ENCODE results near the gene CHRND.

Gene CHRND

DNA sequence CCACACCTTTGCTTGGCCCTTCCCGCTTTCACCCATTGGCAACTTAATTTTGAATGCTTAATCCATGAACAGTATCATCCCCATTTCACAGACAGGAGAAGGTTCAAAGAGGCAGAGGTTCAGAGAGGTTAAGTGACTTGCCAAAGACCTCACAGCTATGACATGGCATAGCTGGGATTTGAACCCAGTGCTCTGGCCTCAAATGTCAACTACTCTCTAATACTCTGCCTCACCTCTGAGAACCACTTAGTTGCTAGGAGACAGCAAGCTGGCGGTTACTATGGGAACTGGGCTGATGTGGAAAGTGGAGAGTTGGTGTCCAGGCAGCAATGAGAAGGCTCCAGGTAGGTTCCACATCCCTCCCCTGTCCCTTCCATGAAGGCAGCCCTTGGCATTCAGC, 21.5 kb upstream of the CHRND start:
- no peak for DNase-seq

DNA sequence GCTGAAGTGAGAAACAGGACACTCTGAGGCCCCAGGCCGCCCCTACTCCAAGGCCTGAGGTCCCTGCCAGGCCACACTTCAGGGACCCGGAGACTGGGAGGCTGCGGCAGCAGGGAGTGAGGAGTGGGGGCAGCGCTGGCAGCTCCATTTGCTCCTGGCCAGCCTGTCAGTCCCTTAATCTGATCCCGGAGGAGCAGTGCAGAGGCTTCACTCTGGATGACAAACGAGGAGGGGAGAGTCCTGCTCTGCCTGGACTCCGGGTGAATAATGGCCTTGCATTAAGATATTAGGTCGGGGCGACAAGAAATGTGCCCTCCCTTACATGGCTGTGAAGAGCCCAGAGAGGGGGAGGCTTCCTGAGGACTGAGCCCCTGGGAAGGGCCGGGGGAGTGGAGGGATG, 20.1 kb upstream of the CHRND start:
- no peak for DNase-seq

DNA sequence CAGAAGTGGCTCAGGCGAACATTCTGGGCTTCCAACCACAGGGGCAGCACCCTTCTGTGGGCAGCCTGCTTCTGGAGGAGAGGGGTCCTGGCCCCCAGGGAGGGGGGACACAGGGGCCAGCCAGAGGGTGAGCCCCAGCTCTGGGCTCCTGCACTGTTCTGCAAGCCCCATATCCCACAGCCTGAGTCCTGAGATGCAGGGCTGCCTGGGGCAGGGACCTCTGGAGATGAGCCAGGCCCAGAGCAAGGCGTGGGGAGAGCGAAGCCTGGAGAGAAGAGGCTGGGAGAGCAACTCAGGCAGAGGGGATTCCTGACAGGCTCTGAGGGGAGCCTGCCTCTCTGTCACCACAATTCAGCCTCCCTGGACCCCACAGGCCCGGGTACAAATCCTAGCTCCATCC, 19.3 kb upstream of the CHRND start:
- no peak for DNase-seq

DNA sequence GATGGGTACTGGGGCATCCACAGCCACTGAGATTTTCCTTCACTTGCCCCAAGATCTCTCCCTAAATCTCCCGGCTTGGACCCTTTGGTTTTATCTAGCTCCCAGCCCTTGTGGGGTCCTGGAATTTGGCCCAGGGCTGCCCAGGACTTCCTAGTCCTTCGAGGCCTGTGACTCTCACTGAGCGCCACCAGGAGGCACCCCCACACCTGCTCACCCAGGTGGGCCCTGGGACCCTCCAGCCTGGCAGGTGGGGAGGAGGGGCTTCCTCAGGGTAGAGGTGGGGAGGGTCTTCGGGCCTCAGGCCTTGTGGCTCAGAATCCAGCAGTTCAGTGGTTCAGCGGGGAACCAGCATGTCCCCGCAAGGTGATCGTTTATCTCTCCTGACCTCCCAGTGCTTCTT, 17.7 kb upstream of the CHRND start:
- no peak for DNase-seq

DNA sequence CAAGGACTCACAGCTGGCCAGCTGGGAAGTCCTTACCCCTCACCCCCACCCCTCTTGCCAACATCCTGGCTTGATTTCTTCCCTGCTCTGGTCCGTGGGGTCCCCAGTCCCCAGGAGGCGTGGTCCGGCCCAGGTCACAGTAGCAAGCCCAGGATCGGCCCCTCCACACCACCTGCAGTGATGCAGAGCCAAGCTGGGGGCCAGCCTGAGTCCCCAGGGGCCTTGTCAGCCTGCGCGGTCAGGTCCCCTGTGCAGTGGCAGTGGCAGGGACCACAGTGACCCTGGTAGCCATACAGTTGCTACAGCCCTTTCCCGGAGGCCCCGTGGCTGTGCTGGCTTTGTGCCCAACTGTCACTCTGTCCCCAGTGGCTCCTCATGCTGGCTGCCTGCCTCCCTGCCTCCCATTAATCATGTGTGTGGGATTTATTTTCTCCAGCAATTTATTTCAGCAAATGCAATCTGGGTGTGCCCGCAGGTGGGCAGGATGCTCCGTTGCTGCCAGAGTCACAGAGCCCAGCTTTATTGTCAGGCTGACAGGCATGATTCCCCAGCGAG, 14.5 kb upstream of the CHRND start:
- DNase-seq = no peak

DNA sequence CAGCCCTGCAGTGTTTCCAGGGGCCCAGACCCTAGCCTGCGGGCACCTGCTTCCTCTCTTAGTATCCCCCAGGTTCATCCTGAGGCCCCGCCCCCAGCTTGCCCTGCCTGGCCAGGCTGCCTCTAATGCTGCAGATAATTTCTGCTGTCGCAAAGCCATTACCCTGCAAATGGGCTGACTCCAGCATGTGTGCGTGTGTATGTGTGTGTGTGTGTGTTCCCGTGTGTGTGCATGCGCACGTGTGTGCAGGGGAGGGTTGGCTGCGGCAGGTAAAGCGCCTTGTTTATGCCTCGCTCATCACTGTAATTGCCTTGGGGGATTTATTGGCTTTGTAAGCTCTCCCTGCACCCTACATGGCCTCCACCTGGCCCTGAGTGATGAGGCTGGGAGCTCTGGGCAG, 13.4 kb upstream of the CHRND start:
- DNase-seq = no peak

DNA sequence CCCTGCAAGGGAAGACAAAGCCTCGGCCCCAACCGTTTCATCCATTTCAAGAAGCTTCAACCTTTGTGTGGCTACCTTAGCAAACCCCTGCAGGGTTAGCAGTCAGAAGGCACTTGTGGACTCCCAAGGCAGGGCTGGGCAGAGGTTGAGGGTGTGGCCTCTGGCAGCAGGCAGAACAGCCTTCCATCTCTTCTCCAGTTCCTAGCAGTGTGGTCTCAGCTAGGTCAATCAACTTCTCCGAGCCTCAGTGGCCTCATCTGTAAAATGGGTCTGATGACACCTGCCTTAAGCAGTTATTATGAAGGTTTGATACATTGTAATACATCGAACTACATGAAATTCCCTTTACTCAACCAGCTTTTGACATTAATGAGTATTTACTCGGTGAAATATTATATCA, 12.6 kb upstream of the CHRND start:
- no peak for DNase-seq

DNA sequence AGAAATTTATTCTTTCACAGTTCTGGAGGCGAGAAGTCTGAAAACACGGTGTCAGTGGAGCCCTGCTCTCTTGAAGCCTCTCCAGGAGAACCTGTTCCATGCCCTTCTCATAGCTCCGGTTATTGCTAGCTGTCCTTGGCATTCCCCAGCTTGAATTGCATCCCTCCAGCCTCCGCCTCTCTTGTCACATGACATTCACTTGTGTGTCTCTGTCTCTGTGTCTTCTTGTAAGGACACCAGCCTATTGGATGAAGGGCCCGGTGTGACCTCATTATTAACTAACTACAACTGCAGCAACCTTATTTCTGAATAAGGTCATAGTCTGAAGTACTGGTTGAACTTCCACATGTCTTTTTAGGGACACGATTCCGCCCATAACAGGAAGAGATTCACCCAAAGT, 10.3 kb upstream of the CHRND start:
- no peak for DNase-seq

DNA sequence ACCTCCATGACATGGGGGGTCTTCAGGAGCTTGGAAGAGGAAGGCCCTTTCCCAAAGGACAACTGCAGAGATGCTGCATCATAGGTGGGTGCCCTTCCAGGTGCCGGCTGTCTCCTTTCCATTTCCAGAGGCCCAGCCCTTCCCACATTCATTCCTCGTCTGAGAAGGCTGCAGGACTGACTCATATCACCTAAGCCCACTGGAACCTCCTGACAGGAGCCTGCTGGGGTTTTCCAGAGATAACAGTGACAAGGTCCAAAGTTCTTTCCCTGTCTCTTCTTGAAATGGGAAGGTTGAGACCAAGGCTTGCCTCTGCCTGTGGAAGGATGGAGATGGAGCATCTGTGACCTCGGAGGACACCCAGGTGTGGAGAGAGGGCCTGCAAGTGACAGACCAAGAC, 9.4 kb upstream of the CHRND start:
- DNase-seq = no peak

DNA sequence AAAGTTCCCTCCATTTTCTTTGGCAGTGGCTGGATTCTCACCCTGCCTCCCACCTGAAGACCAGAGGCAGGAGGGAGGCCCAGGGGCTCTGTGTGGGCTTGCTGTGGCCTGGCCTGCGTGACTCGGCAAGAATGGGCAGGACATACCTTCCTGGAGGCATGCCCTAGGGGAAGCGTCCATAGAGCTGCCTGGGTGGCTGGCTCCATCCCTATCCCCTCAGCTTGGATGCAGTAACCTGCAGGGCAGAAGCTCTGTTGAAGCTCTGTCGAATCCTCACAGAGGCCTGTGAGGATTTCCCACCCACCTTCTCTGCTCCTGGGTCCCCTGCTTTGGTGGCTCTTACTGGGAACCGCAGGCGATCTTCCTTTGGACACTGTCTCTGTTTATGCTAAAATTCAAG, 7.1 kb upstream of the CHRND start:
- no peak for DNase-seq

DNA sequence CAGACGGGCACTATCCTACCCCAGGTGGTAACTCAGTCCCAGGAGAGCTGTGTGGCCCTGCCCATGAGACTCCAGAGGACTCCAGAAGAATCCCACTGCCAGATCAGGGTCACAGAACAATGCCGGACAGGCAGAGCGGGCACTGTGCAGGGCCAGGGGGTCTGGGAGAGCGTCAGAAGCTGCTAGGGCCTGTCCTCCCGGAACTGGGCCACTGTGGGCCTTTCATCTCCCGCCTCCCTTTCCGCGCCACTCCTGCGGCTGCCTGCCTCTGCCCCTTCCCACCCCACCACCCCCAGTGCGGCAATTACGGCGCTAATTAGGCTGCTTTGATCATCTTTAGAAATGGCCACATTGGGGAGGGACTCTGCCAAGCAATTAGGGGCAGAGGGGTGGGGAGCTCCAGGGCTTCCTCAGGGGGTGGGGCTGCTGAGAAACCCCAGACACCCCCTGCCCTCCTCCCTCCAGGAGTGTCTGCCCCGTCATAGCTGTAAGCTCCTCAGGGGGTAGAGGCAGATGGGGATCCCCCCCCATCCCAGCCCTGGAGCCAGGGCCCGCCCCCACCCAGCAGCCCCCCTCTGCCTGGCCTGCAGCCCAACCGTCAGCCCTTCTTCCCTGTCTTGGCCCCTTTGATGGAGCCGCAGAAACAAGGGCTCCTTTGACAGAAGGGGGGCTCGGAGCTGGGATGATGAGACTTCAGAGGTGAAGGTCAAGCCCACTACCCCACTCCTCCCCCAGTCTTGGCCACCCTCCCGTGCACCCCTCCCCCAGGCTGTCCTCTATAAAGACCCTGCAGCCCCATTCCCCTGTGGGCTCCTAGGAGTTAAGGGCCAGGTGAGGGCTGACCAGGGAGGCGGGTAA, 6.2 kb upstream of the CHRND start, which contains the start of gene PRSS56:
TSS of gene PRSS56 (plus strand) at position 808 of the 858 bp plus-strand sequence. CDS start 211 bp downstream, outside the sequence.
- no peak for DNase-seq

DNA sequence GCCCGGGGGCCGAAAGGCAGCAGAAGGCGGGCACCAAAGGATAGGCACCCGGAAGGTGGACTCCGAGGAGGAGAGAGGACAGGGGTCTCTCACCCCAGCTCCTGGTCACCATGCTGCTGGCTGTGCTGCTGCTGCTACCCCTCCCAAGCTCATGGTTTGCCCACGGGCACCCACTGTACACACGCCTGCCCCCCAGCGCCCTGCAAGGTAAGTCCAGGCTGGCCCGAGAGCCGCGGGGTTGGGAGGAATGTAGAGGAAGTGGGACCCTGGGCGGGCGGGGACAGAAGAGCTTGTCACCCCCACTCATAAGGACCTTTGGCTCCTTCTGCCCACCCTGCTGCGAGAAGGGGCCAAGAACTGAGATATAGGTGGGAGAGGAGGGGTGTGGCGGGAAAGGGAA, 5.5 kb upstream of the CHRND start:
- no peak for DNase-seq

DNA sequence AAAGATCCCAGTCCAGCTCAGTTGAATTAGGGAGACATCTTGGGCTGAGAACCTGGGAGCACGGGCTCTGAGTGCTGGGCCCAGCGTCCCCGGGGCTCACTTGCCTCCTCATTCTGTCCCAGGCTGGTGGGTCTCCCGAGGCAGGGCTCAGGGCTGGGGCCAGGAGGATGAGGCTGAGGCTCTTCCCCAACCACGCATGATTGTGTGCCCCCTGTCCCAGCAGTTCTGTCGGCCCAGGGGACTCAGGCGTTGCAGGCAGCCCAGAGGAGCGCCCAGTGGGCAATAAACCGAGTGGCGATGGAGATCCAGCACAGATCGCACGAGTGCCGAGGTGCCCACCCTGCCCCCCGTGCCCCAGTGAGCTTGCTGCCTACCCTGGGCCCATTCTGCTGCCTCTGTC, 4.9 kb upstream of the CHRND start:
- no peak for DNase-seq

DNA sequence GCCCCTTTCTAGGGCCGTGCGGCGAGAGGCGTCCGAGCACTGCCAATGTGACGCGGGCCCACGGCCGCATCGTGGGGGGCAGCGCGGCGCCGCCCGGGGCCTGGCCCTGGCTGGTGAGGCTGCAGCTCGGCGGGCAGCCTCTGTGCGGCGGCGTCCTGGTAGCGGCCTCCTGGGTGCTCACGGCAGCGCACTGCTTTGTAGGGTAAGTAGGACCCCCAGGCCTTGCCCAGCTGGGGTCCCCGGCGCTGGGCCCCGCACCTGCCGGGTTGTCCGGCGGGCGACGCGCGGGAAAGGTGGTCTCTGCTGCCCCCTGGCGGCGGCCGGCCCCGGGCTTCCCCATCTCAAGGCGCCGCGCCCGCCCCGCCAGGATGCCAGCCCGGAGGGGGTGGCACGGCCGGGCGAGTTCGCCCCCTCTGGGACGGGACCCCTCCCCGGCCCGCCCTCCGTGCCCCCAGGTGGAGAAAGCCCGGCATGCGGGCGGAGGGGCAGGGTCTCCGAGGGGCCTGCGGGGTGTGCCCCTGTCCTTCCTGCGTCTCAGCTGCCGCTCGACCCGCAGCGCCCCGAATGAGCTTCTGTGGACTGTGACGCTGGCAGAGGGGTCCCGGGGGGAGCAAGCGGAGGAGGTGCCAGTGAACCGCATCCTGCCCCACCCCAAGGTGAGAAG, 3.9 kb upstream of the CHRND start:
- no peak for DNase-seq

DNA sequence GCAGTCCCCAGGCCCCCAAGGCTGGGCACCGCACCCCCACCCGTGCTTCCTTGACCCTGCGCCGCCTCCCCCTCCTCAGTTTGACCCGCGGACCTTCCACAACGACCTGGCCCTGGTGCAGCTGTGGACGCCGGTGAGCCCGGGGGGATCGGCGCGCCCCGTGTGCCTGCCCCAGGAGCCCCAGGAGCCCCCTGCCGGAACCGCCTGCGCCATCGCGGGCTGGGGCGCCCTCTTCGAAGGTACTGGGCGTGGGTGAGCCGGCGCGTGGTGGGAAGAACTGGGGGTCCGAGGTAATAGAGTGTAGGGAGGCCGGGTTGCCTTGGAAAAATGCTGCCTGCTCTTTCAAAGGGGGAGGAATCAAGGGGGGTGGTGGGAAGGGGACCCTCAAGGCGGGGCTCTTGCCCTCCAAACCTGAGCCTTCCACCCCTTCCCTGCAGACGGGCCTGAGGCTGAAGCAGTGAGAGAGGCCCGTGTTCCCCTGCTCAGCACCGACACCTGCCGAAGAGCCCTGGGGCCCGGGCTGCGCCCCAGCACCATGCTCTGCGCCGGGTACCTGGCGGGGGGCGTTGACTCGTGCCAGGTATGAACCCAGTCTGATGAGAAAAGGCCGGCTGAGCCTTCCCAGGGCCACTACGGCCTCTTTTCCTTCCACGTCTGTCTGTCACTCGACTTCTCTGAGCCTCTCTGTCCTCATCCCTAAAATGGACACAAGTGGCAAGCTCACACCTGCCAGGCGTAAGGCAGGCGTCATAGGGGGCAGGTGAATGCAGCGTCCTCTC, 3.1 kb upstream of the CHRND start:
- no peak for DNase-seq

DNA sequence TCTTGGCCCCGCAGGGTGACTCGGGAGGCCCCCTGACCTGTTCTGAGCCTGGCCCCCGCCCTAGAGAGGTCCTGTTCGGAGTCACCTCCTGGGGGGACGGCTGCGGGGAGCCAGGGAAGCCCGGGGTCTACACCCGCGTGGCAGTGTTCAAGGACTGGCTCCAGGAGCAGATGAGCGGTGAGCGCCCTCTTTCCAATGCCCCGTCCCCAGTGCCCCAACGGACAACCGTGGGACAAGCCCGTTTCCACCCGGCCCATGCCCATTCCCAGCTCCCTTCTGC, 2.6 kb upstream of the CHRND start:
- DNase-seq = no peak

DNA sequence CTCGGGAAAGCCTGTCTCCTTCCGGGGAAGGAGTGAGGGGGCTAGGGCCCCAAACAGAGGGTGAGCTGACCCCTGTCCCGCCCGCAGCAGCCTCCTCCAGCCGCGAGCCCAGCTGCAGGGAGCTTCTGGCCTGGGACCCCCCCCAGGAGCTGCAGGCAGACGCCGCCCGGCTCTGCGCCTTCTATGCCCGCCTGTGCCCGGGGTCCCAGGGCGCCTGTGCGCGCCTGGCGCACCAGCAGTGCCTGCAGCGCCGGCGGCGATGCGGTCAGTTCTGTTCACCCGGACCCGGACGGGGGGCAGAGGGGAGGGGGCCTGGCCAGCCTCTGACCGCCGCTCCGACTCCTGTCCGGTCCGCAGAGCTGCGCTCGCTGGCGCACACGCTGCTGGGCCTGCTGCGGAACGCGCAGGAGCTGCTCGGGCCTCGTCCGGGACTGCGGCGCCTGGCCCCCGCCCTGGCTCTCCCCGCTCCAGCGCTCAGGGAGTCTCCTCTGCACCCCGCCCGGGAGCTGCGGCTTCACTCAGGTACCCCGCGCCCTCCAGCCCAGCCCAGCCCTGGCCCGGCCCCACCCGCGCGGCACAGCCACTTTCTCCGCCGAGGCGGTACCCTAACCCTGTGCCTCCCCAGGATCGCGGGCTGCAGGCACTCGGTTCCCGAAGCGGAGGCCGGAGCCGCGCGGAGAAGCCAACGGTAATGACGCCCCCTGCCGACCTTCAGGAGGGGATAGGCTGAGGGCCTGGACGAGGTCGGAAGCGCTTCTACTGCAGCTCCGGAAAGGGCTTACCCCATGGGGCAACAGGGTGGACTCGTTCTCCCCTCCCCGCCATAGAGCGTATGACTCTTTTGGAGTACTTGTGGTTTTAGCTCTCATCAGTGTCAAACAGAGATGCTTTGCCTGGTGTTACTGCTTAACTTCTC, 2.0 kb upstream of the CHRND start:
- DNase-seq = no peak

DNA sequence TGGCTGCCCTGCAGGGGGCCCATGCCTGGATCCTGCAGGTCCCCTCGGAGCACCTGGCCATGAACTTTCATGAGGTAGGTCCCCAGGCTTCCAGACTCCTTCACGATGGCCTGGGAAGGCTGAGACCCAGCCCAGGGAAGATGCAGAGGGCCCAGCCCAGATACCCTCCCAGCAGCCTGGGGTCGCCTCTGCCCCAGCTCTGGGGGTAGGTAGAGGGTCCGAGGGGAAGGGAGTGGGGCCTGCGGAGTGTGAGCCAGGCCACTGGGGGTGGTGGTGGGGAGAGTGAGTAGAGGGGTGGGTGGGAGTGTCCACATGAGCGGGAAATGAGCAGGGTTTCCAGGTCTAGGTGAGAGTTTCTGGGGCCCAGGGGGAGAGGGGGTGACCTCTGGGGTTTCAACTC, 1.2 kb upstream of the CHRND start:
- DNase-seq = no peak

DNA sequence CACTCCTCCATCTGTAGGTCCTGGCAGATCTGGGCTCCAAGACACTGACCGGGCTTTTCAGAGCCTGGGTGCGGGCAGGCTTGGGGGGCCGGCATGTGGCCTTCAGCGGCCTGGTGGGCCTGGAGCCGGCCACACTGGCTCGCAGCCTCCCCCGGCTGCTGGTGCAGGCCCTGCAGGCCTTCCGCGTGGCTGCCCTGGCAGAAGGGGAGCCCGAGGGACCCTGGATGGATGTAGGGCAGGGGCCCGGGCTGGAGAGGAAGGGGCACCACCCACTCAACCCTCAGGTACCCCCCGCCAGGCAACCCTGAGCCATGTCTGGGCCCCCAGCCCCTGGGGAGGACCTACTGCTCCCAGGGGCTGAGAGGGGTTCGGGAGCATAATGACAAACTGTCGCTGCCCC, 761 bp upstream of the CHRND start:
- DNase-seq = no peak

DNA sequence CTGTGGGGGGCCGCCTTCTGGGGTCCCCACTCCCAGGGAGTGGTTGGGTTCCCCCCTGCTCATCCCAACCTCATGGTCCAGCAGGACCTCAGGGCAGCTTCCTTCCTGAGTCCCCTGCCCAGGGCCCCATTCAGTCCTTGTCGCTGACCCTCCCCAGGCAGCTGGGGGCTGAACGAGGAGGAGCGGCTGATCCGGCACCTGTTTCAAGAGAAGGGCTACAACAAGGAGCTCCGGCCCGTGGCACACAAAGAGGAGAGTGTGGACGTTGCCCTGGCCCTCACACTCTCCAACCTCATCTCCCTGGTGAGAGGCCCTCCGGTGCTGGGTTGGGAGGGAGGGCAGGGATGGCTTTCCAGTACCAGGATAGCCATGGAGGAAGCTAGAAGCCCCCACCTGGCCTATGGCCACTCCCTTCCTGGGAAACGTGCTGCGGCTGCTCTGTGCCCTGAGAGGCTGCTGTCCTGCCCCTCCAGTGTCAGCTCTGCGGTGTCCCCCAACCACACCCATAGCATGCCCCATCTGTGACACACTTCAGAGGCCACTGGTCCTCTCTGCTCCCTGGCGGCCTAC, 497 bp downstream of the CHRND start:
- DNase-seq = no peak

DNA sequence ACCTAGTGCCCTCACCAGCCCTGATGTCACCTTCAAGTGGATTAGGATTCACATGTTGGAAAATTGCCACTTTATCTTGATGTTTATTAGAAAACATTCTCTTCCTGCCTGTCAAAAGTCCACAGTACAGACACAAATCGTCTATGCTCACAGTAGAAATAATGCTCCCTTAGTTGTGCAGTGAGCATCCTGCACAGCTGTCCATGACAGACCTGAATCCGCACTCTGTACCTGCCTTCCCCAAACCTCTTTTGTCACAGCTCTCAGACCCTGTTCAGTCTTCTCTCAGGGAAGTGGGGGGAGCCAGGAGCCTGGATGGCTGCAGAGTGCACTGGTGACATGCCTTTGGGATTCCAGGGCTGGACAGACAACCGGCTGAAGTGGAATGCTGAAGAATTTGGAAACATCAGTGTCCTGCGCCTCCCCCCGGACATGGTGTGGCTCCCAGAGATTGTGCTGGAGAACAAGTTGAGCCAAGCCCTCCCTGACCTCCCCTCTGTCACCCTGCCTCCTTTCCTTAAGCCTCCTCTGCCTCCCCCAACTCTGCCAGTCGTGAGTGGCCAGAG, 2.0 kb downstream of the CHRND start:
- no peak for DNase-seq

Measured in GOT3 (cell line).